C4-2B (cell line): ENCODE measurements around the gene ZDHHC20.

Source experiments
- H3K27ac ChIP-seq: fragments of 450-650 bp; 2 replicates; pipeline ENCODE4 v1.5.1; 2017
- CTCF ChIP-seq: fragments of 450-650 bp; conservative IDR thresholded peaks from 2 replicates; pipeline ENCODE4 v1.5.1; 2017; ENCODE audit warnings: mild to moderate bottlenecking
- ZFX ChIP-seq: fragments of 450-650 bp; IDR thresholded peaks from 2 replicates; pipeline ENCODE4 v1.6.1; 2017

ZDHHC20 gene

GRCh38 chr13:21361123-21361522 lies 98.0 kb downstream of the ZDHHC20 start:
- TF ChIP-seq CTCF (no peak), ZFX (no peak)
- H3K27ac ChIP-seq: no peak overlapping the region

GRCh38 chr13:21360463-21360862 lies 98.6 kb downstream of the ZDHHC20 start:
- TF ChIP-seq CTCF: no peak
- no peak for TF ChIP-seq ZFX
- no peak overlapping the region for H3K27ac ChIP-seq

GRCh38 chr13:21359855-21360254 lies 99.2 kb downstream of the ZDHHC20 start:
- H3K27ac ChIP-seq: no peak overlapping the region
- no peak for TF ChIP-seq ZFX
- no peak for TF ChIP-seq CTCF

GRCh38 chr13:21355304-21355703 lies 103.8 kb downstream of the ZDHHC20 start:
- TF ChIP-seq ZFX (no peak), CTCF (no peak)
- H3K27ac ChIP-seq: no peak overlapping the region

- no peak overlapping the region for H3K27ac ChIP-seq
- TF ChIP-seq CTCF (no peak), ZFX (no peak)
Observed at GRCh38 chr13:21354721-21355120, 104.4 kb downstream of the ZDHHC20 start.

GRCh38 chr13:21348488-21349120 lies 110.5 kb downstream of the ZDHHC20 start:
- no peak overlapping the region for H3K27ac ChIP-seq
- TF ChIP-seq ZFX (no peak), CTCF (no peak)

GRCh38 chr13:21347753-21348318 lies 111.3 kb downstream of the ZDHHC20 start:
- no peak for TF ChIP-seq ZFX
- no peak for TF ChIP-seq CTCF
- H3K27ac ChIP-seq: no peak overlapping the region
